OCI-LY7 (cell line): Measurements from ENCODE around the gene LTBR.

Experiments
- CTCF ChIP-seq: fragments of 200-600 bp; sonication (generic); conservative IDR thresholded peaks from 2 replicates; pipeline ENCODE4 v1.5.1; 2014; ENCODE audit warnings: mild to moderate bottlenecking, antibody characterized with exemption, low read length, moderate library complexity, mixed read lengths
- EZH2phosphoT487 ChIP-seq: fragments of 200-600 bp; sonication (generic); IDR thresholded peaks from 2 replicates; pipeline ENCODE4 v1.6.1; 2018; ENCODE audit warnings: low read depth, borderline replicate concordance, mild to moderate bottlenecking, mixed run types, antibody characterized with exemption, low read length, moderate library complexity, mixed read lengths

- TF ChIP-seq CTCF = no peak
- TF ChIP-seq EZH2phosphoT487 = no peak
Measured at GRCh38 chr12:6440391-6440790, 56.4 kb downstream of the LTBR start.
